HG02588 (cell line): Measurements from ENCODE around the gene SYNE1.

ENCODE experiments used
- ATAC-seq: cut with Tn5 transposase; IDR thresholded peaks from one replicate; pipeline ENCODE4 v1.9.1; 2021; ENCODE audit warnings: mild to moderate bottlenecking, moderate library complexity; ENCODE audit not compliant: unreplicated experiment

Gene SYNE1

DNA sequence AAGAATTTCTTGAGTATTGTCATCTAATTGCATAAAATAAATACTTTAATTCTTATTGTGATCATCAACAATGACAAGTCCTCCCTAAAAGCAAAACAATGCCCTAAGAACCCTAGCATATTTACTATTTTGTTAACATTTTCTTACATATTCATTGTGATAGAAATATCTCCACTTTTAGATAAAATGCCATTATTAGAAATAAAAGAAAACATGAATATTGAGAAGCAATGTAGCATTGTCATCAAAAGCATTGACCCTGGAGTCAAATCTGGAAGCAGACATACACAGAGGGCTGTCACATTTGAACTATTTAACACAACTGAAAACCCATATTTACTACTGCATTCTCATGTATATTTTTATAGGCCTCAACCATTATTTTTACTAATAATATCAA, 257.7 kb downstream of the SYNE1 start:
- ATAC-seq, result no peak

DNA sequence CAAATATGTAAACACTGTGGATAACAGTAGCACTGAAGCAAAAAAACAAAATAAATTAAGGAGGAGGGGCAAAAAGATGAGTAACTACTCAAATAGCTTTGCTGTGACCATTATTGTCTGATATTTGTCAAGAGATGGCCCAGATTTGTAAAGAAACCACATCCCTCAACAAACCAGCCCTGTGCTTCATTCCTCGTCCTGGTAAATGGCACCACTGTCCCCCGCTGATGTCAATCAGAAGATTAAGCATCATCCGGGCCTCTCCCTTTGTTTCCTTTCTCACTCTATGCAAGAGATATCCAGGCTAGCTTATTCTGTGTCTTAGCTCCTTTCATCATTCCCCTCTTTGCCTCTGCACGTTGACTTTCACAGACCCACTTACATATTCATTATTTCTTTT, 259.0 kb downstream of the SYNE1 start:
- ATAC-seq, result no peak

DNA sequence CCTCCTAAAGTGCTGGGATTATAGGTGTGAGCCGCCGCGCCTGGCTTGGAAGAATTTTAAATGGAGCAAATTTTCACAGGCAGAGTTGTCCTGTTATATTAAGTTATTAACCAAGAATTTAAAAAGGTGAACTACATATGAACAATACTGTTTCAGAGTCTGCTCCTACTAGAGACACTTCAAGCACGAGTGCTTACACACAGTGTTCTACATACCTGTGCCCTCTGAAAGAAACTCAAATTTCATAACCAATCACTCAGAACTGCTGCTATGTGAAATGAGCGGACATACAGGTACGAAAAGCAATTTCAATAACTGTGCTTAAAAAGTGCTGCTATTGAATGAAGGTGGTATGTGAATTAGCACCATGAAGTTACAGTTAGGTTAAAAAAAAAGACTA, 262.0 kb downstream of the SYNE1 start:
- no peak for ATAC-seq

- no peak for ATAC-seq
Observed at GRCh38 chr6:152372945-152373344, 264.2 kb downstream of the SYNE1 start.

GRCh38 chr6:152371775-152372174, 265.4 kb downstream of the SYNE1 start:
- ATAC-seq, result no peak

DNA sequence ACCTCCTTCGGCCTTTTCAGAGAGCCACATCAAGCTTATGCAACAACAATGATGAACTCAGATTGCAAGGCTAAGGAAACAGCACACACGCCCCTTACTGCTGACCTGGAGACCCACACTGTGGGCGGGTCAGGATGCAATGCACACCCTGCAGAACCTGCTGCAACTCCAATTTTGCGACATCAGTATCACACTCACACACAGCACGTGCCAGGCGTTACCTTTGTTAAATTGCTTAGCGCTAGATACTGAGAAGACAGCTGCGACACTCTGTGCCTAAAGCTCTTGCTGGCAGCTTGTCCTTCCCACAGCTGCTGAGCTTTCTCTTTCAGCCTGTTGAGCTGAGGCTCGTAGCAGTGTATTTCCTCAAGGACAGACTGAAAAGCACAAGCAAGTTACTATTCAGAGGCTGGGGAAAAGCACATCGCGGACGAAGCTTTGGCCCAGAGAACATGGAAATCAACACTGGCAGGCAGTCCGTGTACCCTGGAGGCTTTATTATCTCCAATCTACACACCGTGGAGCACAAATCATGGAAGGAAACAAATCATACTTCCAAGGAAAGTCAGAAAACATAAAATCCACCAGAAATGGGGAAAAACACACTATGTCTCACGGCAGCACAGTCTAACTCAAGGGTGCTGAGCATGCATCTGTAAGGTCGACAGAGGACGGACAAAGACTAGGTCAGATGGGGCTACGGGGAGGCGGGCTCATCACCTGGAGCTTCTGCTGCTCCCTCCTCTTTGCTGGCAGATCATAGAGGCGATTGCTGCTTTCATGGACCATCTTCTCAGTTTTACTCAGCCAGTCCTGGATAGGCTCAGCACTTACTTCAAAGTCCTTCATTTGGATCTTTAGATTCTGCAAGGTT, 268.2 kb downstream of the SYNE1 start:
- ATAC-seq, result no peak

DNA sequence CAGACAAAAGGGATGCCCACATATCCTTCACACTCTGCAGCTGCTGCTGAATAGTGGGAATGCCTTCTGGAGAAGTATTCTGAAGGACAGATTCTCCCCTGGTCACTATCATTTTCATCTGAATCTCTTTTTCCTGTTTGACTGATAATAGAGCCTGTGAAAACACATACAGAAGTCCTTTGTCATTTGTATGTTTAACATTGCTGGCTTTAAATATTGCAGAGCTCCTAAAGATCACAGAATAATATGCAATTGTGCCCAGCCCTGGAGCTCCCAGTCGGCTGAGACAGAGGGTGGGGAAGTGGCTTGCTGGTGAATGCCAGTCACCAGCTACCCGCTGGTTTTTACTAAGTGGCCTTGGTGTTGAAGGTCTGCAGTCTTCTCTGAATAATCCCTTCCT, 272.3 kb downstream of the SYNE1 start:
- no peak for ATAC-seq

DNA sequence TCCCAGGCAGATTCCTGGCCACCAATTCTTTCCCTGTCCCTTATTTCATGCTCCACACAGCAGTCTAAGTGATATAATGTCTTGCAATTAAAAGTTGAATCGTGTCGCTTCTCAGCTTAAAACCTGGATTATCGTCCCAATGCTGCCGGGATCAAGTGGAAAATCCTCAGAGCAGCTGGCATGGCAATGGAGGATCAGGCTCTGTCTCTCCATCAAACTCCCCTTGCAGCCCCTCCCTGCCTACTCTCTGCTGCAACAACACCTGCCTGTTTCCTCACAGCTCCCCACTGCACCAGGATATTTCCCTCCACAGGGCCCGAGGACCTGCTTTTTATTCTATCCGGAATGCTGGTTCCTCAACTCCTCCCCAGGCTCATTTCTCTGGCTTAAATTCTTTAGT, 277.1 kb downstream of the SYNE1 start:
- no peak for ATAC-seq

GRCh38 chr6:152356662-152357061, 280.5 kb downstream of the SYNE1 start:
- ATAC-seq, result no peak

GRCh38 chr6:152356016-152356415, 281.1 kb downstream of the SYNE1 start:
- ATAC-seq, result no peak

DNA sequence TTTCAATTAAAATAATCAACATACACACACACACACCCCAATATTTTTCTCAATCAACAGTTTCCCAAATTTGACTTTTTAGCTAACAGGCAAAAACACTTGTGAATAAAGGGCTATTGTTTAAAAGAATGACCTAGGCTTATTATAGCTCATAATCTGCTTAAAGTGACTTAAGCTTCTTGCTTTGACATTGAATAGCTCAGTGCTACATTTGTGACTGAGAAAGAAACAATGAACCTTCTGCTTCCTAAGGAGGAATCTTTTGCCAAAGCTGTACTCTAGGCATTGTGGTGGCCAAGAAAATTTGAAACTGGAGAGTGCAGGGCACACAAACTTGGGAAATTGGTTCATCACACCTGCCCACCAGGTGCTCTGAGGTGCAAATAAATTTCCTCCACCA, 282.0 kb downstream of the SYNE1 start:
- no peak for ATAC-seq

DNA sequence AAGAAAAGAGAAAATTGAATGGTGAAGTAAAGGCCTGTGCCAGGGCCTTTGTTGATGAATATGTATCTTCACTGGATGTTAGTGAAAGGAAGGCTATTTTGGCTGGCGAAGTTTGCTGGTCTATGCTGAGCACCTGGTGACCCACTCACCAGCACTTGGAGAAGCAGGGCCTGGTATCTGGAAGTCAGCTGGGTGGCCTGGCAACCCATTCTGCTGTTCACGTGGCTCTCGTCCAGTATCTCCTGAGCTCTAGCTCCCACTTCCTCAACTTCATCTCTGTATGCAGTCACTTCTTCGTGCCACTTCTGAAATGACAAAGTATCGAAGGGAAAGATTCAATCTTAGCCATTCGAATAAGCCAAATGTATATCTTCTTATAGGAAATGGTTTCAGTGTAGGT, 283.7 kb downstream of the SYNE1 start:
- no peak for ATAC-seq

DNA sequence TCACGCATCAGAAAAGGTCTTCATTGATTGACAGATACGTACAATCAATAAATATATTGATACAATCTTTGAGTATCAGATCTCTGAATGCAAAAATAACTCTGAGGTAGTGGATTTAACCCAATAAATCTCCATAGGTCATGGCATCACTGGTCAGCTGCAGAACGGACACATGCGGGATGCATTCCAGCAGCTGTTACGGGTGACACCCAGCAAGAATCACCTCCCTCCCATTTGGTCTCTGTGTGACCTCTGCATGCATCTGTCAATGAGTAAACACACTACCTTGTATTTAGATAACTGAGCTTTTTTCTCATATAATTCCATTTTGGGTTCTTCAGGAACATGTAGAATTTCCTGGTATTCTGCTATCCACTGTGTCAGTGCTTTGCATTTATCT, 285.4 kb downstream of the SYNE1 start:
- no peak for ATAC-seq

DNA sequence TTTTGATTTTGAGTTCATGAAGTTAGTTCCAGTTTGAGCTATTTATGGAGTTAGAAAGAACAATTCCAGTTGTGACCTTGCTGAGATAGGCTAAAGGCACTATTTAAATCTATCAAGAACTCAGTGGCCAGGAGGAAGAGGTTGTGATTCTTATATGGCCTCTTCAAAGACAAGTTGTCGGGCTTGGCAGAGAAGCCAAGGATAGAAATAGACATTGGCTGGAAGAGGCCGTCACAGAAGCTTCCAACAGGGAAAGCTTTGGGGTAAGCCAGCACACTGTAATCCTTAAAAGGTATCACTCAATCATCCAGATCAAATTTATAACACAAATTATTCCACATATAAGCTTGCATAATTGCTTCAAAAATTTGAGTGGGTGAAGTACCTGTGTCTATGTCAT, 286.1 kb downstream of the SYNE1 start:
- no peak for ATAC-seq

- no peak for ATAC-seq
Observed at GRCh38 chr6:152348116-152348515, 289.0 kb downstream of the SYNE1 start.

DNA sequence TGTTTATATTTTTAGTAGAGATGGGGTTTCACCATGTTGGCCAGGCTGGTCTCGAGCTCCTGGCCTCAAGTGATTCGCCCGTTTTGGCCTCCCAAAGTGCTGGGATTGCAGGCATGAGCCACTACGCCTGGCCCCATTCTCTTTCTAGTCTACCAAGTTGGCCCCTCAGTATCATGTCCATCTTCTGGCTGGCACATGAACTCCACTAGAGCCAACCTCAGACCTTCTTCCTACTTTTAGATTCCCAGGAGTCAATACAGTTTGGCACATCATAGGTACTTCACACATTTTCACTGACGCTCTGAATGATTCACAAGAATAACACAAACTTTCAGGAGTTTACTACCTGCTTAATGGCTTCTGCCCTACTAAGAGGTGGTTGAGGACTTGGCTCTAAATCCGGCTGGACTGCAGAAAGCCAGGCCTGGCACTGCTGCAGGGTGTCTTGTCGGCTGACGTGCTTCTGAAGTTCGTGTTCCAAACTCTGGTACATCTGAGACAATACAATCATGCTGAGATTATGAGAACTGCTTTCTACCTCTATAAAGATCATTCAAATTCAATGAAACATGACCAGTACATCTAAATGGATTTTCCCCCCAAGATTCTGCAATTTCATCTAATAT, 293.3 kb downstream of the SYNE1 start:
- ATAC-seq, result no peak

DNA sequence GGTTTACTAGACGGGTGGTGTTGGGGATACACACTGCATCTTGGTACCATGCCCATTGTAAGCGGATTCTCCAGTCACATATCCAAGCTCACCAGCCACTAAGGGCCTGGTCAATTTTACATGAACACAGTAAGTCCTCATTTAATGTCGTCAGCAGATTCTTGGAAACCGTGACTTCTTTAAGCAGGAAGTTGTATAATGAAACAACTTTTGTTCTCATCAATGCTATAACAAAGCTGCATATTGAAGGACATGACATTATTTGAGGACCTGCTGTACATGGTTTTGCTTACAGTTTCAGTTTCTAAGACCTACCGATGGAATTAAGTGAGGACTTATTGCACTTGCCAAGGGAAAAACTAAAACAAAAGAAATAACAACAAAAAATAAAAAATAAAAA, 295.6 kb downstream of the SYNE1 start:
- no peak for ATAC-seq

DNA sequence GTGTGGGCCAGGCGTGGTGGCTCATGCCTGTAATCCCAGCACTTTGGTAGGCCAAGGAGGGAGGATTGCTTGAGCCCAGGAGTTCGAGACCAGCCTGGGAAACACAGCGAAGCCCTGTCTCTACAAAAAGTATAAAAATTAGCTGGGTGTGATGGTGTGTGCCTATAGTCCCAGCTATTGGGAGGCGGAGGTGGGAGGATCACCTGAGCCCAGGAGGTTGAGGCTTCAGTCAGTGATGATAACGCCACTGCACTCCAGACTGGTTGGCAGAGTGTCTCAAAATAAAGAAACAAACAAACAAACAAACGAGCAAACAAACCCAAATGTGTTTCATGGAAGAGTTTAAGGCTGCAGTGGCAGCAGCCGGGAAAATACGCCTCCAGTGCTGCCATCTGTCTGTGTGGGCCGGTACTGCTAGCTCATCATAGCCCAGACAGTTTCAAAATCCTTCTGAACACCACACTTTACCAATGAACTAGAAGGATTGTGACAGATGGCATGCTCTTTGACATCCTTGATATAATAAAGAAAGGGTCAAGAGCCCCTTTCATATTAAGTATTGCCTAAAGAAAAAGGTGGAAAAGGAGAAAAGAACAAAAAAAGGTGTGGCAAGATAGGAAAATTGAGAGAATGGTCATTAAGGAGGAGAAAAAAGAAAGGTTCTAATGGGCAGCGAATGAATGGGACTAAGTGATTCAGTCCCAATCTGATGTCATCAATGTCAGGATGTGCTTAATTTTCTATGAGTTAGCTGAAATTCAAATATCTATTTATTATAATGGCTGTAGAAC, 298.6 kb downstream of the SYNE1 start:
- ATAC-seq, result peak; percentile 89

DNA sequence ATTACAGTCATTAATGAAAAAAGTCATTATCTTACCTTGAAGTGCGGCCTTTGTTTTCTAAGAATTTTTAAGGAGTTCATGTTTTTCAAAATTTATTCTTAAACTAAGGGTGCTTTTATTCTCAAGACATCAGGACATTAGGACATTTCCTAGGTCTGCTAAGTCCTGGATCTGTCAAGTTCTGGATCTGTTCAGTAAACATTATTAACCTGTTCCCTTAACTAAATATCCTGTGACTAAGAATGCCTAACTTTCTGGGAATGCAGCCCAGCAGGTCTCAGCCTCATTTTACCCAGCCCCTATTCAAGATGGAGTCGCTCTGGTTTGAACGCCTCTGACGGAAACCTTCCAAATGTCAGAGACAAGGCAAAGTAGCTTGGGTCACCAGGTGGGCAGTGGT, 302.6 kb downstream of the SYNE1 start:
- no peak for ATAC-seq

DNA sequence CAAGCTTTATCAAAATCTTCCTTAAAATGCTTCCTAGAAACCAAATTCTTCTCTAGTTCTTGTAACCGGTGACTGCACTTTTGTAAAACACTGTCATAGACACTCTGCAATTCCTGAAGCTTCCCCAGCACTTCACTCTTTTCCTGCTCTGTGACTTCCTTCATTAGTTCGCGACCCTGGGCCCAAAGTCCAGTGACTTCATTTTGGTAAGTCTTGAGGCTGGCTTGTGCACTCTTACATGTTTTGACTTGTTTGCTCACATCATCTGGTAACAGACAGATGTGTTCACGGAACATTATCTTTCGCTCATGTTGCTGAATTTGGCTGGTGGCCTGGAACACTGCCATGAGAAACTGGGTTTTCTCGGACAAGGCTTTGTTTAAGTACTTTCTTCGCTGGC, 306.2 kb downstream of the SYNE1 start:
- no peak for ATAC-seq

GRCh38 chr6:152329638-152330448, 307.3 kb downstream of the SYNE1 start:
- no peak for ATAC-seq
